Hepatocyte (in vitro differentiated cells): Measurements from ENCODE around the gene PHLDB2. TPM values are rescaled to one million over a fixed set of nuclear protein-coding genes. Genes with fewer than 3 reads are reported as not detected.
A peak's percentile ranks its signal among the peaks of the same experiment; 100 is the strongest.

Experiments
- DNase-seq: peaks from one replicate; pipeline ENCODE4 v3.0.0-alpha.2; 2016; ENCODE audit warnings: low spot score
- H2AFZ ChIP-seq: fragments of 200-600 bp; sonication (generic); 2 replicates; pipeline ENCODE4 v1.6.0; 2016; ENCODE audit warnings: antibody characterized with exemption, mild to moderate bottlenecking
- H3K27ac ChIP-seq: fragments of 200-600 bp; sonication (generic); 2 replicates; pipeline ENCODE4 v1.5.1; 2016; ENCODE audit warnings: mild to moderate bottlenecking
- H3K27me3 ChIP-seq: fragments of 200-600 bp; sonication (generic); 2 replicates; pipeline ENCODE4 v1.6.1; 2016
- H3K36me3 ChIP-seq: fragments of 200-600 bp; sonication (generic); replicated peaks from 2 replicates; pipeline ENCODE4 v1.5.1; 2016; ENCODE audit warnings: low read depth; ENCODE audit not compliant: insufficient read depth
- H3K4me1 ChIP-seq: fragments of 200-600 bp; sonication (generic); 2 replicates; pipeline ENCODE4 v1.5.1; 2016; ENCODE audit warnings: mild to moderate bottlenecking, moderate library complexity; ENCODE audit not compliant: insufficient read depth
- H3K4me2 ChIP-seq: fragments of 200-600 bp; sonication (generic); 2 replicates; pipeline ENCODE4 v1.6.0; 2016
- H3K4me3 ChIP-seq: fragments of 200-600 bp; sonication (generic); 2 replicates; pipeline ENCODE4 v1.5.1; 2016; ENCODE audit warnings: mild to moderate bottlenecking
- H3K79me2 ChIP-seq: fragments of 200-600 bp; sonication (generic); 2 replicates; pipeline ENCODE4 v1.6.0; 2017; ENCODE audit warnings: mild to moderate bottlenecking
- H3K9me2 ChIP-seq: fragments of 200-600 bp; sonication (generic); replicated peaks from 2 replicates; pipeline ENCODE4 v1.6.0; 2017; ENCODE audit warnings: mild to moderate bottlenecking; ENCODE audit not compliant: insufficient read depth
- H3K9me3 ChIP-seq: fragments of 200-600 bp; sonication (generic); 2 replicates; pipeline ENCODE4 v1.5.1; 2016; ENCODE audit warnings: low read depth, mild to moderate bottlenecking
- H4K20me1 ChIP-seq: fragments of 200-600 bp; sonication (generic); 2 replicates; pipeline ENCODE4 v1.6.0; 2016; ENCODE audit warnings: mild to moderate bottlenecking; ENCODE audit not compliant: insufficient read depth, poor library complexity, severe bottlenecking
- CTCF ChIP-seq: fragments of 200-600 bp; sonication (generic); IDR thresholded peaks from 2 replicates; pipeline ENCODE4 v1.5.1; 2016; ENCODE audit warnings: antibody characterized with exemption, mild to moderate bottlenecking; ENCODE audit not compliant: poor library complexity
- EZH2 ChIP-seq: fragments of 200-600 bp; sonication (generic); IDR thresholded peaks from 2 replicates; pipeline ENCODE4 v1.6.1; 2016; ENCODE audit warnings: antibody characterized with exemption, mild to moderate bottlenecking, borderline replicate concordance
- EZH2phosphoT487 ChIP-seq: fragments of 200-600 bp; sonication (generic); IDR thresholded peaks from one replicate; pipeline ENCODE4 v1.6.1; 2018; ENCODE audit warnings: antibody characterized with exemption, mild to moderate bottlenecking, low read depth, moderate library complexity; ENCODE audit not compliant: unreplicated experiment, severe bottlenecking
- WGBS: methylation state at CpG from one replicate; pipeline ENCODE4 v1.1.6; 2016; ENCODE audit warnings: low lambda C conversion rate; ENCODE audit errors: missing lambda C conversion rate; 5-methylcytosine and 5-hydroxymethylcytosine counted together
- polyA plus RNA-seq: library from polyadenylated mRNA; unstranded; fragments of >200 nt; fragmentation: Nextera tagmentation; extraction: Ambion mirVana; gene quantifications from 2 replicates; pipeline ENCODE4 v1.2.1, GENCODE V29; 2016
- total RNA-seq: library from RNA; depleted of rRNA; stranded (reverse); fragments of >200 nt; gene quantifications from 2 replicates; pipeline ENCODE4 v1.2.3, GENCODE V29; 2014

The PHLDB2 gene
- total and polyA plus RNA-seq, 2 experiments from 2014 or later = 49.0 to 52.7 TPM

- Histone ChIP-seq H3K4me1 (no peaks in the 10 kb centered on the region), H4K20me1 (no peaks in the 10 kb centered on the region), H3K79me2 (peaks cover 4% of the 10 kb centered on the region), H3K4me3 (no peak overlapping the region), H3K4me2 (no peak overlapping the region), H3K9me3 (no peaks in the 10 kb centered on the region), H3K27me3 (peaks cover 2% of the 10 kb centered on the region), H3K27ac (no peak overlapping the region), H2AFZ (no peak overlapping the region), H3K9me2 (no peaks in the 10 kb centered on the region), H3K36me3 (no peaks in the 10 kb centered on the region)
- DNase-seq = no peak
- TF ChIP-seq EZH2 (no peak), CTCF (no peak), EZH2phosphoT487 (no peak)
- 91% methylated on average over 2 of the region's 2 CpGs for WGBS
These were observed 134.0 kb downstream of the PHLDB2 start for GRCh38 chr3:111993038-111993437.

GRCh38 chr3:111998636-111999483 lies 139.8 kb downstream of the PHLDB2 start, which contains the start of gene TAGLN3:
Gene TAGLN3 (plus strand): TSS chr3:111998922. CDS start chr3:111999423, 501 bp downstream.
- Histone ChIP-seq H3K4me2 (peak within 1 kb of the TSS; percentile 95), H3K4me1 (peaks cover 5% of the 10 kb centered on the region), H3K36me3 (no peaks in the 10 kb centered on the region), H4K20me1 (no peaks in the 10 kb centered on the region), H2AFZ (peak within 1 kb of the TSS; percentile 84), H3K27me3 (peaks cover 18% of the 10 kb centered on the region), H3K79me2 (no peaks in the 10 kb centered on the region), H3K9me3 (no peaks in the 10 kb centered on the region), H3K4me3 (peak within 1 kb of the TSS; percentile 70), H3K9me2 (no peaks in the 10 kb centered on the region), H3K27ac (peak within 1 kb of the TSS; percentile 6)
- no peak for TF ChIP-seq EZH2phosphoT487
- TF ChIP-seq EZH2 = no peak
- TF ChIP-seq CTCF = no peak
- DNase-seq = peak; percentile 45
- WGBS = 5% methylated on average over 30 of the region's 30 CpGs

GRCh38 chr3:111999484-112000324 lies 140.6 kb downstream of the PHLDB2 start:
- H3K27me3 ChIP-seq = peaks cover 18% of the 10 kb centered on the region
- no peaks in the 10 kb centered on the region for H3K9me3 ChIP-seq
- peak overlapping the region; percentile 95 for H3K4me2 ChIP-seq
- peaks cover 5% of the 10 kb centered on the region for H3K4me1 ChIP-seq
- H4K20me1 ChIP-seq = no peaks in the 10 kb centered on the region
- peak overlapping the region; percentile 84 for H2AFZ ChIP-seq
- H3K27ac ChIP-seq = peak overlapping the region; percentile 6
- H3K79me2 ChIP-seq = no peaks in the 10 kb centered on the region
- 19% methylated on average over 19 of the region's 19 CpGs for WGBS
- DNase-seq = no peak
- TF ChIP-seq EZH2phosphoT487 = no peak
- no peak for TF ChIP-seq EZH2
- TF ChIP-seq CTCF = no peak
- H3K4me3 ChIP-seq = peak overlapping the region; percentile 70
- H3K9me2 ChIP-seq = no peaks in the 10 kb centered on the region
- H3K36me3 ChIP-seq = no peaks in the 10 kb centered on the region
